HG03442 (cell line): ENCODE results near the gene SRSF4.
"Not testable (repeated sequence)": the region's sequence is repeated elsewhere in the genome, so short reads cannot be mapped to it uniquely, and the experiment has no call there.

Experiments used
- ATAC-seq: cut with Tn5 transposase; IDR thresholded peaks from one replicate; pipeline ENCODE4 v1.9.1; 2021; ENCODE audit warnings: mild to moderate bottlenecking, moderate library complexity; ENCODE audit not compliant: unreplicated experiment

SRSF4 gene

GRCh38 chr1:29126198-29126597, 55.5 kb downstream of the SRSF4 start:
- ATAC-seq: no peak

GRCh38 chr1:29125788-29126187, 55.9 kb downstream of the SRSF4 start:
- ATAC-seq: no peak

DNA sequence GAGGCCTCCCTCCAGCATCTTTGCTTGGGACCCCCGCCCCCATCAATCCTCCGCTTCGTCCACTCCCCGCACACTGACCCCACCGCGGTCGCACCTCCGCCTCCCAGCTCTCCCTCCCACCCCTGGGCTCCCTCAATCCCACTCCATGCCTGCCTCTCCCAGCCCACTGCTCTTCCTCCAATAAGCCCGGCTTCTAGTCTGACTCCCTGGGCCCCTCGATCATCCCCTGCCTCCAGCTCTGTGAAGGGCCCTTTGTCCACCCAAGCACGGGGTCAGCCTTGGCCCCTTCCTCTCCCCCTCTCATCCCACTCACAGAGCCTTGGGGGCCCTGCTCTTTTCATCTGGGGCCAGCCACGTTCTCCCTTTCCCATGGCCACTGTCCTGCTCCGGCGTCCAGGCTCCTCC, 56.5 kb downstream of the SRSF4 start:
- no peak for ATAC-seq

GRCh38 chr1:29124366-29125236, 57.1 kb downstream of the SRSF4 start:
- ATAC-seq: no peak

- ATAC-seq: no peak
These were observed 57.8 kb downstream of the SRSF4 start, which contains the start of gene TMEM200B for GRCh38 chr1:29123887-29124365. Gene TMEM200B, minus strand, starts transcription at chr1:29123903. Its CDS starts 2,075 bp downstream, at chr1:29121828.

- ATAC-seq: no peak
These were observed 58.4 kb downstream of the SRSF4 start for GRCh38 chr1:29123053-29123886.

DNA sequence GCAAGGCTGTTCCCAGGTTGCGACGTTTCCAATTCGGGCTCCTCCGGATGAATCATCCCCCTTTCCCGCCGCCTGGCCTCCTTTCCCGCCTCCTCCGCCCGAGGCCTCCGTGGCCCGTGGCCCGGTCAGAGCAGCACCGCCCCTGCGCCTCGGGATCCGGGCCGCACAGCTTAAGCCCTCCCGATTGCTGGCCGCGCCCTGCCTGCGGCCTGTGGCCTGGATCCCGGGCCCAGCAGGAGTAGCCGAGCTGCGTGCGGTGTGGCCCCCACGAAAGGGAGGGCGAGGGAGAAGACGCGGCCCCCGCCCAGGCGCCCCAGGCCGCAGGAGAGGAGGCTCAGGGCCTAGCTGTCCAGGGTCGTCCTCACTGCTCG, 59.0 kb downstream of the SRSF4 start:
- no peak for ATAC-seq

DNA sequence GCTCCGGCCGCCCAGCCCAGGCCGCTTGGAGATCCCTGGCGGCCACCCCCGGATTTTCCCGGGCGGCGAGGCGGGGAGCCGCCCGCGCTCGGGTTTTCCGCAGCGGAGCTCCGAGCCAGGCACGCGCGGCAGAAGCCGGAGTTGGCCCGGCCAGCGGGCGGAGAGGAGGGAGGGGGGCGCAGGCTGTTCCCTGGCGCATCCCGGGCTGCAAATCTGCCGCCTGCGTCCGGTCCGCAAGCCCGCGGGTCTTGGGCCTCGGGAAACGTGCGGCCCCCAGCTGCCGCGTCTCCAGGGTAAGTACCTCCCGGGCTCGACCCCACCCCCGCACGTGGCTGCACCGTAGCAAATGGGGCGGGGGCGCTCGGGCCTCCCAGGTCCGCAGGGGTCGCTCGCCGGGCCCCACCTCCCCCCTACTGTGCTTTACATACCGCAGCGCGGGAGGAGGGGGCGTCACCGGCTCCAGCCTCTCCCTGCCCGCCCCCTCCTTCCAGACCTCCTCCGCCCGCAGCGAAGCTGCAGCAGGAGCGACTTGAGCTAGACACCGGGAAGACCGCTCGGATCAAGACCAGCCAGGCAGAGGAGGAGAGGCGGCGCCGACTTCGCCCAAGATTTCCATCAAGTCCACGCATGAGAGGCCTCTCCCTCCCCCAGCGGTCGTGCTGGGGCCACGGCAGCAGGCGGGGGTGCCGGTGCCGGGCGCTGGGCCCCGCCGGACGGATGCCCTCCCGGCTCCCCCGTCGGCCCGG, 59.6 kb downstream of the SRSF4 start:
- ATAC-seq: no peak

GRCh38 chr1:29121516-29121935, 60.2 kb downstream of the SRSF4 start:
- no peak for ATAC-seq

- ATAC-seq: no peak
These were observed 60.7 kb downstream of the SRSF4 start for GRCh38 chr1:29120947-29121485.

DNA sequence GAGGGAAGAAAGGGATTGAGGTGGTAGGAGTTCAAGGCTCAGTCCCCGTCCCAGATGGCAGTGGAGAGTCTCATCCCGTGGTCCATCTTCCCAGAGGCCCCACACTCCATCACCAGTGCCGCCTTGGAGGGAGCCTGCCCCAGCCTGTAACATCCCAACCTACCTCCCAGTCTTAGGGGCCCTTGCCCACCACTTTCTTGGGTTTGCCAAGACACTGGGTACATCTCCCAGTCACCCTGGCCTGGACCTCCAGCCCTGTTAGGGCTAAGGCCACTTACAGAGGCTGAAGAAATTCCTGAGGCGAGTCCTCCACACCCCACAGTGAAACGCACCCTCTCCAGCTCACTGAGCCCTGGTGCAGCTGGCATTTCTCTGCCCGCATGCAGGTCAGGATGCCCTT, 61.3 kb downstream of the SRSF4 start:
- ATAC-seq: no peak

- no peak for ATAC-seq
These were observed 62.4 kb downstream of the SRSF4 start for GRCh38 chr1:29119121-29119929.

- ATAC-seq: no peak
These were observed 64.3 kb downstream of the SRSF4 start for GRCh38 chr1:29117381-29117780.

DNA sequence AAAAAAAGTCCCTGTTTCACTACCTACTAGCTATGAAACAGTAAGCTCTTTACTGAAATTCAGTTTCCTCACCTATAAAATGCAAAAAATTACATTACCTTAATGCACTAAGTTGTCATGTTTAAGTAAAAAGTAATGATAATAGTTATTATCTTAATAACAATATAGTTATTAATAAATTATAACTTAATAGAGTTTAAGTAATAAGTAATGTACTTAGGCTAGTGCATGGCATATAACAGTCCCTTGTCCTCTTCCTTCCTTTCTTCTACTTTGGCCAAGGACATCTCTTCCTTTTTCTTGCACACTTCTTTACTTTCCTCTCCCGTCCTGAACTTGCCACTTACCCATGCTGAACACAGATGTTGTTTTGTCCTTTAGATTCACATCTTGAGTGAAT, 67.0 kb downstream of the SRSF4 start:
- ATAC-seq: no peak

DNA sequence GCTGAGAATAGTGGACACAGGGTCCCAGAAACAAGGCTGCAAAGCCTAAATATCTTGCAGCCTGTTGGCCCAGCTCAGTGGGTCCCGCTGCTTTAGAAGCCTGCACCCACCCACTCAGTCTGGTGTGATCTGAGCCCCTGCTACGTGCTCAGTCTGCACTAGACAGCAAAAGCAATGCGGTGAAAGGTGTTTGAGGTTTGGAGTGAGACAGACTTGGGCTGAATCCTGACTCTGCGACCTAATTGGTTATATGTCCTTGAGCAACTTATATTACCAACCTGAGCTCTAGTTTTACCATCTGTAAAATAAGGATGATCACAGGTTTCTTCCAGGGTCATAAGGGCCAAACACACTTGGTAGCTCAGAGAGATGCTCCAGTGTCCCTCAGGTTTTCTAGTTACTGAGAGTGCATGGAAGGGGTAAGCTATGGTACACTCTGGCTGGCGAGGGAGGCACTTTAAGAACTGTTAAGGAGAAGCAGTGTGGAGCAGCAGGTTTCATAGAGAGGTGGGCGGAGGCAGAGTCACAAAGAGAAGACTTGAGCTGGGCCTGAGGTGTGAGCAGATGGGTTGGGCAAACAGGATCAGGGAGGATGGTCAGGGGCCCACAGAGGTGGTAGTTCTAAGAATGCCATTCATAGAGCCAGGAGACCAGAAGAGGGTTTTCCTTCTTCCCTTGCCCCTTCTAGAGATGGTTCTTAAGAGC, 68.1 kb downstream of the SRSF4 start:
- ATAC-seq: no peak

DNA sequence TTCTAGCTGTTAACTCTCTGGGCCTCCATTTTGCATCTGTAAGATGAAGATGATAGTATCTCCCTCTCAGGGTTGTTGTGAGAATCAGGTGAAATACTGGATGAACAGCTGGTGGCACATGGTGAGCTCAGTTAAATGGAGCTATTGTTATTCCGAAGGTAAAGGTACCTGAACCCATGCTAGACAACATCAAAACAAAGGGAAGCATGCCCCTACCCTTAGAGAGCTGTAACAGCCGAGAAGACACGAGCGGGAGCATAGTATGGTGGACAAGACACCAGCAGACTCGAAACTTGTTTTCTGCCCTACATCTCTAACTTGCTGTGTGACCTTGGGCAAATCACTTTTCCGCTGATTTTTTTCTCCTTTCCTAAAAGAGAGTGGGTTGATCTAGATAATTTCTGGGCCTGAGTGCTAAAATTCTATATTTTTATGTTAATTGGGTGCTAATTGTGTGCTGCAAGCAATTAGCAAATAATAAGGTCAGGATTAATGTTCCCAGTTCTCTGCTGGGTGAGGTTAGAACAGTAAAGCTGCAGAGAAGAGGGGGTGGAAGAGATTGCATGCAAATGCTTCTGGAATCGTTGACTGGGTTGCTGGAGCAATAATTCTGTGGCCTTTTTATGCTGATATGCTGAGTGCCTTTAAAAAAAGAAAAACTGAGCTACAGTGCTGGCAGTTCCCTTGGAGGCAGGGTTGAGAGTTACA, 68.8 kb downstream of the SRSF4 start:
- ATAC-seq: no peak

DNA sequence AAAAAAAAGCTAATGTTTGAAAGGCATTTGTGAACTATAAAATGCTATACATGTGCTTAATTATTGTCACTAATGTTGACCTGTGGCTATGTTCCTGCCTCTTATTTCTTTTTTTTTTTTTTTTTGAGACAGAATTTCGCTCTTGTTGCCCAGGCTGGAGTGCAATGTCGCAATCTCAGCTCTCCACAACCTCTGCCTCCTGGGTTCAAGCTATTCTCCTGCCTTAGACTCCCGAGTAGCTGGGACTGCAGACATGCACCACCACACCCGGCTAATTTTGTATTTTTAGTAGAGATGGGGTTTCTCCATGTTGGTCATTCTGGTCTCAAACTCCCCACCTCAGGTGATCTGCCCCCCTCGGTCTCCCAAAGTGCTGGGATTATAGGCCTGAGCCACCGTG, 73.7 kb downstream of the SRSF4 start:
- ATAC-seq: not testable (repeated sequence)

DNA sequence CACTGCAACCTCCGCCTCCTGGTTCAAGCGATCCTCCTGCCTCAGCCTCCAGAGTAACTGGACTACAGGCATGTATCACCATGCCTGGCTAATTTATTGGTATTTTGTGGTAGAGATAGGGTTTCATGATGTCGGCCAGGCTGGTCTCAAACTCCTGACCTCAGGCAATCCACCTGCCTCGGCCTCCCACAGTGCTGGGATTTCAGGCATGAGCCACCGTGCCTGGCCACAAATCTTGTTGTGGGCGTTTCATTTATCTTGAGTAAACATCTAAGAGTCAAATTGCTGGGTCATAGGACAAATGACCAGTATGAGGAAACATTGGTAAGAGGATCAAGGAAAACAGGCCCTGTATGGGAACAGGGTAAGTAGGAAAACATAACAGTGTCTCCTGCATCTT, 75.9 kb downstream of the SRSF4 start:
- ATAC-seq: no peak

GRCh38 chr1:29100487-29100886, 81.2 kb downstream of the SRSF4 start:
- no peak for ATAC-seq
